ENCODE results near the gene NUDCD3.

The NUDCD3 gene

GRCh38 chr7:44341401-44341800, 149.1 kb downstream of the NUDCD3 start:
- no peak for DNase-seq

- DNase-seq = peak; percentile 20 to 58
Measured at GRCh38 chr7:44338600-44338999, 151.9 kb downstream of the NUDCD3 start.

- no peak for DNase-seq
Measured at GRCh38 chr7:44336491-44336890, 154.0 kb downstream of the NUDCD3 start.

- DNase-seq = no peak
Measured at GRCh38 chr7:44335184-44335583, 155.3 kb downstream of the NUDCD3 start.

- DNase-seq = no peak
Measured at GRCh38 chr7:44334734-44335097, 155.7 kb downstream of the NUDCD3 start.

GRCh38 chr7:44333911-44334733, 156.3 kb downstream of the NUDCD3 start:
- no peak for DNase-seq

GRCh38 chr7:44331682-44332081, 158.8 kb downstream of the NUDCD3 start:
- DNase-seq = no peak

GRCh38 chr7:44330331-44330730, 160.1 kb downstream of the NUDCD3 start:
- DNase-seq = no peak

- no peak for DNase-seq
Measured at GRCh38 chr7:44329888-44330287, 160.6 kb downstream of the NUDCD3 start.
